HCT116 (cell line): Measurements from ENCODE around the gene FAM216B. TPM values are rescaled to one million over a fixed set of nuclear protein-coding genes. Genes with fewer than 3 reads are reported as not detected.

Experiments used
- ATAC-seq: fragments of 200-7000 bp; cut with Tn5 transposase; 2 replicates; pipeline ENCODE4 v1.9.1; 2020; ENCODE audit warnings: mild to moderate bottlenecking, moderate library complexity
- BruUV-seq: library from RNA; stranded (reverse); fragments of 400-500 nt; replicated peaks from 2 replicates; lab custom pipeline; 2021; lab: Mats Ljungman, UMichigan
- CTCF ChIA-PET: fragments of 300-600 bp; sonication (Branson Sonifier 250); formaldehyde crosslinking; loops from one replicate; lab custom pipeline; 2021; ENCODE audit warnings: antibody characterized with exemption; lab: Charles Lee
- POLR2A ChIA-PET: fragments of 300-600, 350-600 bp; sonication (Branson Sonifier 250); formaldehyde crosslinking; loops from one replicate; lab custom pipeline; 2021; ENCODE audit warnings: antibody characterized with exemption; lab: Charles Lee
- RAD21 ChIA-PET, 2 experiments: fragments of 300-600 bp; sonication (Branson Sonifier 250); formaldehyde crosslinking; loops; one replicate each; lab custom pipeline; 2023; ENCODE audit warnings: low total read pairs in 2 of 2; ENCODE audit not compliant: uncharacterized antibody in 2 of 2, unreplicated experiment in 2 of 2, low non-redundant PET in 1 of 2; lab: Charles Lee
- DNase-seq: peaks from one replicate; pipeline ENCODE4 v3.0.0-alpha.2; 2010; ENCODE audit warnings: low read depth, low spot score
- H2AFZ ChIP-seq: fragments of 200-600 bp; shearing (Covaris generic), sonication (generic); 2 replicates; pipeline ENCODE4 v1.6.1; 2017; ENCODE audit warnings: low read depth, mixed run types, mixed read lengths, antibody characterized with exemption, low read length; ENCODE audit not compliant: poor library complexity, severe bottlenecking
- H3K27ac ChIP-seq: 2 replicates; pipeline ENCODE4 v1.5.1; 2012; ENCODE audit warnings: low read depth, low read length
- H3K27me3 ChIP-seq: fragments of 200-600 bp; sonication (generic); 2 replicates; pipeline ENCODE4 v1.6.1; 2016; ENCODE audit warnings: mixed run types, low read length, mixed read lengths; ENCODE audit not compliant: insufficient read depth
- H3K36me3 ChIP-seq, 2 experiments: fragments of 200-500 bp in 1 of 2; fragments of 200-600 bp in 1 of 2; sonication (Bioruptor generic) in 1 of 2; sonication (generic) in 1 of 2; 2 replicates each; pipeline versions ENCODE4 v1.5.1 to v1.6.1; 2014 to 2016; ENCODE audit warnings: low read length in 2 of 2, inconsistent platforms in 1 of 2, mixed read lengths in 1 of 2, mixed run types in 1 of 2; ENCODE audit not compliant: insufficient read depth in 2 of 2, control insufficient read depth in 1 of 2
- H3K4me1 ChIP-seq, 2 experiments: fragments of 200-600 bp in 1 of 2; sonication (generic) in 1 of 2; 2 replicates each; pipeline versions ENCODE4 v1.5.1 to v1.6.1; 2012 to 2017; ENCODE audit warnings: low read length in 2 of 2, inconsistent platforms in 1 of 2, mild to moderate bottlenecking in 1 of 2, mixed read lengths in 1 of 2, mixed run types in 1 of 2, moderate library complexity in 1 of 2; ENCODE audit not compliant: insufficient read depth in 2 of 2, control insufficient read depth in 1 of 2
- H3K4me2 ChIP-seq: fragments of 200-600 bp; sonication (generic); 2 replicates; pipeline ENCODE4 v1.6.1; 2017; ENCODE audit warnings: mixed run types, low read length, mixed read lengths
- H3K4me3 ChIP-seq, 2 experiments: fragments of 200-600 bp in 1 of 2; sonication (generic) in 1 of 2; replicated peaks in 1 of 2; 2 replicates each; pipeline ENCODE4 v1.5.1; 2011 to 2016; ENCODE audit warnings: low read length in 2 of 2, control low read depth in 1 of 2, low read depth in 1 of 2, mild to moderate bottlenecking in 1 of 2, mixed read lengths in 1 of 2, mixed run types in 1 of 2
- H3K79me2 ChIP-seq: fragments of 200-600 bp; sonication (generic); 2 replicates; pipeline ENCODE4 v1.6.1; 2017; ENCODE audit warnings: mild to moderate bottlenecking, mixed run types, low read length, moderate library complexity, mixed read lengths; ENCODE audit not compliant: insufficient read depth
- H3K9ac ChIP-seq: fragments of 200-600 bp; sonication (generic); 2 replicates; pipeline ENCODE4 v1.6.1; 2016; ENCODE audit warnings: low read length, mixed read lengths
- H3K9me2 ChIP-seq: fragments of 200-600 bp; sonication (generic), shearing (Covaris generic); 2 replicates; pipeline ENCODE4 v1.6.1; 2017; ENCODE audit warnings: mixed run types, mild to moderate bottlenecking, moderate library complexity; ENCODE audit not compliant: insufficient read depth
- H3K9me3 ChIP-seq, 2 experiments: fragments of 200-500 bp in 1 of 2; fragments of 200-600 bp in 1 of 2; sonication (Bioruptor generic) in 1 of 2; sonication (generic) in 1 of 2; 2 replicates each; pipeline ENCODE4 v1.6.1; 2014 to 2017; ENCODE audit warnings: low read length in 2 of 2, mixed read lengths in 2 of 2, inconsistent platforms in 1 of 2, low read depth in 1 of 2, mild to moderate bottlenecking in 1 of 2, mixed run types in 1 of 2, moderate library complexity in 1 of 2; ENCODE audit not compliant: control insufficient read depth in 1 of 2, insufficient read depth in 1 of 2
- H4K20me1 ChIP-seq: fragments of 200-600 bp; sonication (generic), shearing (Covaris generic); 2 replicates; pipeline ENCODE4 v1.6.1; 2017; ENCODE audit warnings: mixed run types, mild to moderate bottlenecking, moderate library complexity; ENCODE audit not compliant: insufficient read depth
- CTCF ChIP-seq, 3 experiments: fragments of 200-600 bp in 1 of 3; sonication (generic) in 1 of 3; IDR thresholded peaks in 2 of 3; conservative IDR thresholded peaks in 1 of 3; 2 replicates each; pipeline ENCODE4 v1.5.1; 2012 to 2017; ENCODE audit warnings: low read depth in 2 of 3, low read length in 2 of 3, antibody characterized with exemption in 1 of 3, borderline replicate concordance in 1 of 3, control low read depth in 1 of 3, mild to moderate bottlenecking in 1 of 3, mixed read lengths in 1 of 3, mixed run types in 1 of 3, moderate library complexity in 1 of 3; ENCODE audit not compliant: insufficient read depth in 1 of 3
- EGR1 ChIP-seq: IDR thresholded peaks from 2 replicates; pipeline ENCODE4 v1.6.1; 2012; ENCODE audit warnings: low read depth
- JUND ChIP-seq: IDR thresholded peaks from 2 replicates; pipeline ENCODE4 v1.6.1; 2012
- REST ChIP-seq: IDR thresholded peaks from 2 replicates; pipeline ENCODE4 v1.6.1; 2012; ENCODE audit warnings: low read depth
- SIN3A ChIP-seq: IDR thresholded peaks from 2 replicates; pipeline ENCODE4 v1.6.1; 2012; ENCODE audit warnings: low read depth
- intact Hi-C: fragments of 100-400 bp; cut with micrococcal nuclease; formaldehyde crosslinking; loops from 2 replicates; pipeline ENCODE4 v1.10.0; 2022
- total RNA-seq: library from RNA; stranded (reverse); gene quantifications from one replicate; pipeline ENCODE4 v1.2.1, GENCODE V29; 2021; ENCODE audit not compliant: unreplicated experiment

FAM216B gene
- total RNA-seq, 1 experiment from 2014 or later: not detected

GRCh38 chr13:42803563-42804204 lies 22.3 kb downstream of the FAM216B start:
- intact Hi-C loops: no loop called here
- no peak for TF ChIP-seq JUND
- no peak for TF ChIP-seq EGR1
- TF ChIP-seq REST: no peak
- TF ChIP-seq SIN3A: no peak
- no peak for TF ChIP-seq CTCF (IDR thresholded peaks at IDR 0.05 in 2 of 3, conservative IDR thresholded peaks at IDR 0.05 in 1 of 3; ENCODE audit: borderline replicate concordance in 1 of 3, insufficient read depth in 1 of 3, low read depth in 2 of 3, low read length in 2 of 3)
- no peaks in the 10 kb centered on the region for H3K9me3 ChIP-seq
- ATAC-seq: no peak
- POLR2A ChIA-PET: no interaction called here
- no peaks in the 10 kb centered on the region for H4K20me1 ChIP-seq
- no peaks in the 10 kb centered on the region for H3K36me3 ChIP-seq
- BruUV-seq: no TSS peak
- no peaks in the 10 kb centered on the region for H3K4me1 ChIP-seq
- RAD21 ChIA-PET: no interaction called here
- no peaks in the 10 kb centered on the region for H3K79me2 ChIP-seq
- H2AFZ ChIP-seq: no peak overlapping the region
- H3K27ac ChIP-seq: no peak overlapping the region
- DNase-seq: no peak
- H3K4me2 ChIP-seq: no peak overlapping the region
- 0 out of 2 replicates have a peak, but pooled peaks cover 3% of the 10 kb centered on the region for H3K27me3 ChIP-seq
- H3K9ac ChIP-seq: no peak overlapping the region
- no peaks in the 10 kb centered on the region for H3K9me2 ChIP-seq
- H3K4me3 ChIP-seq: no peak overlapping the region
- CTCF ChIA-PET: no interaction called here
